Nephron progenitor cell (in vitro differentiated cells): ENCODE measurements around the gene NPAS3.

Experiments used
- DNase-seq: peaks from one replicate; pipeline ENCODE4 v3.0.0; 2021
- H3K27ac Mint-ChIP-seq: 2 replicates; pipeline ENCODE4 v1.8.0; 2021; ENCODE audit warnings: mild to moderate bottlenecking, moderate library complexity, mixed read lengths
- H3K27me3 Mint-ChIP-seq: 2 replicates; pipeline ENCODE4 v1.8.0; 2021; ENCODE audit warnings: mild to moderate bottlenecking, low read depth, mixed read lengths; ENCODE audit not compliant: poor library complexity
- H3K36me3 Mint-ChIP-seq: 2 replicates; pipeline ENCODE4 v1.8.0; 2021; ENCODE audit warnings: low read depth, mixed read lengths
- H3K4me1 Mint-ChIP-seq: 2 replicates; pipeline ENCODE4 v1.8.0; 2021; ENCODE audit warnings: mixed read lengths
- H3K4me3 Mint-ChIP-seq: 2 replicates; pipeline ENCODE4 v1.8.0; 2021; ENCODE audit warnings: mild to moderate bottlenecking, moderate library complexity, mixed read lengths
- H3K9me3 Mint-ChIP-seq: 2 replicates; pipeline ENCODE4 v1.8.0; 2021; ENCODE audit warnings: mild to moderate bottlenecking, moderate library complexity, mixed read lengths
- CTCF ChIP-seq: fragments of 200-600 bp; sonication (generic); IDR thresholded peaks from 2 replicates; pipeline ENCODE4 v1.5.0; 2021; ENCODE audit warnings: antibody characterized with exemption

NPAS3 gene

GRCh38 chr14:33386140-33386539 is 447.5 kb downstream of the NPAS3 start:
- H3K36me3 Mint-ChIP-seq, result no peaks in the 10 kb centered on the region
- peaks cover 12% of the 10 kb centered on the region for H3K4me1 Mint-ChIP-seq
- H3K27me3 Mint-ChIP-seq, result no peaks in the 10 kb centered on the region
- H3K9me3 Mint-ChIP-seq, result no peaks in the 10 kb centered on the region
- H3K27ac Mint-ChIP-seq, result no peak overlapping the region
- no peak overlapping the region for H3K4me3 Mint-ChIP-seq
- DNase-seq, result no peak
- no peak for TF ChIP-seq CTCF

- no peak for TF ChIP-seq CTCF
- H3K9me3 Mint-ChIP-seq, result no peaks in the 10 kb centered on the region
- DNase-seq, result no peak
- no peaks in the 10 kb centered on the region for H3K36me3 Mint-ChIP-seq
- H3K4me1 Mint-ChIP-seq, result peaks cover 5% of the 10 kb centered on the region
- peaks cover 4% of the 10 kb centered on the region for H3K27me3 Mint-ChIP-seq
- no peak overlapping the region for H3K4me3 Mint-ChIP-seq
- H3K27ac Mint-ChIP-seq, result no peak overlapping the region
Measured at GRCh38 chr14:33386781-33387180, 448.1 kb downstream of the NPAS3 start.

GRCh38 chr14:33390335-33390734 is 451.7 kb downstream of the NPAS3 start:
- Mint-ChIP-seq H3K4me1 (peaks cover 34% of the 10 kb centered on the region), H3K4me3 (no peak overlapping the region), H3K27ac (no peak overlapping the region), H3K36me3 (no peaks in the 10 kb centered on the region), H3K27me3 (peaks cover 4% of the 10 kb centered on the region), H3K9me3 (no peaks in the 10 kb centered on the region)
- DNase-seq, result no peak
- no peak for TF ChIP-seq CTCF

GRCh38 chr14:33393231-33393894 is 454.7 kb downstream of the NPAS3 start:
- Mint-ChIP-seq H3K4me3 (peak overlapping the region; percentile 31), H3K27me3 (peaks cover 4% of the 10 kb centered on the region), H3K4me1 (peaks cover 44% of the 10 kb centered on the region), H3K9me3 (no peaks in the 10 kb centered on the region), H3K27ac (peak overlapping the region; percentile 64), H3K36me3 (no peaks in the 10 kb centered on the region)
- TF ChIP-seq CTCF, result no peak
- peak; percentile 52 for DNase-seq

- Mint-ChIP-seq H3K9me3 (no peaks in the 10 kb centered on the region), H3K27ac (peak overlapping the region; percentile 64), H3K4me3 (no peak overlapping the region), H3K27me3 (peaks cover 4% of the 10 kb centered on the region), H3K36me3 (no peaks in the 10 kb centered on the region), H3K4me1 (peaks cover 45% of the 10 kb centered on the region)
- DNase-seq, result no peak
- TF ChIP-seq CTCF, result no peak
Measured at GRCh38 chr14:33393895-33394368, 455.3 kb downstream of the NPAS3 start.

- no peak for TF ChIP-seq CTCF
- H3K36me3 Mint-ChIP-seq, result peaks cover 23% of the 10 kb centered on the region
- peaks cover 42% of the 10 kb centered on the region for H3K9me3 Mint-ChIP-seq
- H3K4me1 Mint-ChIP-seq, result peaks cover 23% of the 10 kb centered on the region
- no peaks in the 10 kb centered on the region for H3K27me3 Mint-ChIP-seq
- H3K4me3 Mint-ChIP-seq, result no peak overlapping the region
- DNase-seq, result no peak
- peak overlapping the region; percentile 22 for H3K27ac Mint-ChIP-seq
Measured at GRCh38 chr14:33401311-33401710, 462.6 kb downstream of the NPAS3 start.
